Bronchial epithelial cell (primary cell): ENCODE results near the gene DBX1. TPM values are rescaled to one million over a fixed set of nuclear protein-coding genes. Genes with fewer than 3 reads are reported as not detected.
A peak's percentile ranks its signal among the peaks of the same experiment; 100 is the strongest.
"Not testable (repeated sequence)": the region's sequence is repeated elsewhere in the genome, so short reads cannot be mapped to it uniquely, and the experiment has no call there.

ENCODE experiments used
- DNase-seq: peaks from one replicate; pipeline ENCODE4 v3.0.0-alpha.2; 2010; ENCODE audit warnings: low read depth
- FAIRE-seq: peaks from 2 replicates; lab custom pipeline; 2011; peaks lifted over from hg19 to GRCh38; lab: Jason Lieb, UNC
- H3K27me3 ChIP-seq: 2 replicates; pipeline ENCODE4 v1.5.1; 2011; ENCODE audit warnings: low read length; ENCODE audit not compliant: control insufficient read depth, insufficient read depth
- H3K36me3 ChIP-seq: 2 replicates; pipeline ENCODE4 v1.5.1; 2011; ENCODE audit warnings: low read length; ENCODE audit not compliant: control insufficient read depth, insufficient read depth
- H3K4me3 ChIP-seq: 2 replicates; pipeline ENCODE4 v1.5.1; 2011; ENCODE audit warnings: mild to moderate bottlenecking, low read depth, low read length, control low read depth
- CTCF ChIP-seq: IDR thresholded peaks from 2 replicates; pipeline ENCODE4 v1.5.1; 2011; ENCODE audit warnings: mild to moderate bottlenecking, moderate library complexity, low read length, control low read depth, inconsistent platforms; ENCODE audit not compliant: insufficient read depth, severe bottlenecking
- total RNA-seq: library from RNA; depleted of rRNA; stranded (reverse); fragments of >200 nt; gene quantifications from 2 replicates; pipeline ENCODE4 v1.2.1, GENCODE V29; 2014

The DBX1 gene
- total RNA-seq, 1 donor from 2014 or later, result not detected

- DNase-seq (no peak), FAIRE-seq (no peak)
- Histone ChIP-seq H3K4me3 (no peak overlapping the region), H3K27me3 (peaks cover 3% of the 10 kb centered on the region), H3K36me3 (no peaks in the 10 kb centered on the region)
- no peak for TF ChIP-seq CTCF
Measured at GRCh38 chr11:20134991-20135736, 25.1 kb downstream of the DBX1 start.

DNA sequence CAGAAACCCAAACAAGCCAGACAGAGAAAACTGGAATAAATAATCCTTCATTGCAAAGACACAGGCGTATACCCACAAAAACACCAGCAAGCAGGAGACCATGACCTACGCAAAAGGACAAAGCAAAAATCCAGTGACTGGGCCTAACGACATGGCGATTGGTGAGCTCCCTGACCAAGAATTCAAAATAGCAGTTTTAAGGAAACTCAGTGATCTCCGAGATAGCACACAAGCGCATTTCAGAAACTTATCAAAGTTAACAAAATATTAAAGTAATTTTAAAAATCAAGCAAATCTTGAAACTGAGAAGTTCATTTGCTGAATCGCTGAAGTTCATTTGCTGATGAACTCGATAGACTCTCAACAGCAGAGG lies 27.6 kb downstream of the DBX1 start:
- Histone ChIP-seq H3K27me3 (peaks cover 3% of the 10 kb centered on the region), H3K4me3 (peak overlapping the region; percentile 34), H3K36me3 (no peaks in the 10 kb centered on the region)
- DNase-seq (no peak), FAIRE-seq (no peak)
- no peak for TF ChIP-seq CTCF

- TF ChIP-seq CTCF, result peak; percentile 87
- Histone ChIP-seq H3K36me3 (no peaks in the 10 kb centered on the region), H3K27me3 (peaks cover 3% of the 10 kb centered on the region), H3K4me3 (peak overlapping the region; percentile 34)
- peak; percentile 45 for DNase-seq
- no peak for FAIRE-seq
Measured at GRCh38 chr11:20131788-20132666, 28.2 kb downstream of the DBX1 start.

DNA sequence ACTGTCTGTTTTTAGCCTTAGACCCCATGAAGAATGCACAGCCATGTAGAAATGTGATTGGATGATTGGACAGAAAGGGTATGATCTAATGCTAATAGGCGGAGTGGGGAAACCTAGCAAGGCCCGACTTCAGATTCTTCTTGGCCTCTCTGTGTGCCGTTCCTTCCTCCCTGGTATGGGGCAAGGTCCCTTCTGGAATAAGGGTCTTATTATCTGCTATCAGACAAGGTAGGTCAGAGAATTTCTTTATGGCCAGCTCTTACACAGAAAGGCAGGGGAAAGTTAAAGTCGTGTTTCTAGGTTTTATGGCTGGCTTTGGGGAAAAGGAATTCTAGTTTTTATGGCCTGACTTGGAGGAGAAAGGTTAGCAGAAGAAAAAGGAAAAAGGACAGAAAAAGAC lies 30.6 kb downstream of the DBX1 start:
- no peak for TF ChIP-seq CTCF
- Histone ChIP-seq H3K4me3 (no peak overlapping the region), H3K27me3 (peaks cover 3% of the 10 kb centered on the region), H3K36me3 (no peaks in the 10 kb centered on the region)
- DNase-seq (no peak), FAIRE-seq (no peak)

GRCh38 chr11:20128528-20128825 lies 31.8 kb downstream of the DBX1 start:
- H3K4me3 ChIP-seq, H3K36me3 ChIP-seq, H3K27me3 ChIP-seq, DNase-seq, FAIRE-seq: not testable (repeated sequence)
